Smooth muscle cell of the brain vasculature (primary cell): Measurements from ENCODE around the gene PDE9A.

ENCODE experiments used
- DNase-seq: peaks from one replicate; pipeline ENCODE4 v3.0.0-alpha.2; 2012; ENCODE audit warnings: low read depth, low spot score

The PDE9A gene

GRCh38 chr21:42755031-42755665 is 101.7 kb downstream of the PDE9A start:
- DNase-seq = no peak

- DNase-seq = no peak
Observed at GRCh38 chr21:42755766-42756579, 102.6 kb downstream of the PDE9A start.

GRCh38 chr21:42756580-42757250 is 103.3 kb downstream of the PDE9A start:
- DNase-seq = no peak

GRCh38 chr21:42757422-42757821 is 104.0 kb downstream of the PDE9A start:
- no peak for DNase-seq

- DNase-seq = no peak
Observed at GRCh38 chr21:42757826-42758655, 104.6 kb downstream of the PDE9A start.

GRCh38 chr21:42758721-42759593 is 105.5 kb downstream of the PDE9A start:
- DNase-seq = no peak

- no peak for DNase-seq
Observed at GRCh38 chr21:42759594-42759927, 106.1 kb downstream of the PDE9A start.

GRCh38 chr21:42760361-42760950 is 107.0 kb downstream of the PDE9A start:
- DNase-seq = no peak

- no peak for DNase-seq
Observed at GRCh38 chr21:42760951-42761751, 107.7 kb downstream of the PDE9A start.

GRCh38 chr21:42761776-42762335 is 108.4 kb downstream of the PDE9A start:
- DNase-seq = no peak

- DNase-seq = no peak
Observed at GRCh38 chr21:42763581-42764442, 110.4 kb downstream of the PDE9A start.

GRCh38 chr21:42764443-42764760 is 111.0 kb downstream of the PDE9A start:
- no peak for DNase-seq

- no peak for DNase-seq
Observed at GRCh38 chr21:42764883-42765282, 111.5 kb downstream of the PDE9A start.

- no peak for DNase-seq
Observed at GRCh38 chr21:42765656-42766055, 112.2 kb downstream of the PDE9A start.

GRCh38 chr21:42766739-42767560 is 113.5 kb downstream of the PDE9A start:
- DNase-seq = no peak

- no peak for DNase-seq
Observed at GRCh38 chr21:42767561-42767835, 114.1 kb downstream of the PDE9A start.

- DNase-seq = no peak
Observed at GRCh38 chr21:42768324-42769121, 115.1 kb downstream of the PDE9A start.
